BE2C (cell line): ENCODE results near the gene GMFB.
"Not testable (repeated sequence)": the region's sequence is repeated elsewhere in the genome, so short reads cannot be mapped to it uniquely, and the experiment has no call there.

ENCODE experiments used
- DNase-seq: peaks from one replicate; pipeline ENCODE4 v3.0.0-alpha.2; 2020
- H3K27me3 ChIP-seq: fragments of 250-450 bp; sonication (Bioruptor Pico); 2 replicates; pipeline ENCODE4 v1.5.1; 2020; ENCODE audit warnings: mild to moderate bottlenecking
- H3K36me3 ChIP-seq: fragments of 250-450 bp; sonication (Bioruptor Pico); 2 replicates; pipeline ENCODE4 v1.5.1; 2020; ENCODE audit warnings: mild to moderate bottlenecking
- H3K4me1 ChIP-seq: fragments of 250-450 bp; sonication (Bioruptor Pico); 2 replicates; pipeline ENCODE4 v1.5.1; 2020
- H3K4me3 ChIP-seq: 2 replicates; pipeline ENCODE4 v1.5.1; 2011; ENCODE audit warnings: low read depth, low read length
- H3K9me3 ChIP-seq: fragments of 250-450 bp; sonication (Bioruptor Pico); 2 replicates; pipeline ENCODE4 v1.5.1; 2020
- TF ChIP-seq, protein P1 (sequence below): IDR thresholded peaks from 2 replicates; pipeline ENCODE4 v1.5.1; 2012; ENCODE audit warnings: mild to moderate bottlenecking, low read depth, low read length

The GMFB gene

DNA sequence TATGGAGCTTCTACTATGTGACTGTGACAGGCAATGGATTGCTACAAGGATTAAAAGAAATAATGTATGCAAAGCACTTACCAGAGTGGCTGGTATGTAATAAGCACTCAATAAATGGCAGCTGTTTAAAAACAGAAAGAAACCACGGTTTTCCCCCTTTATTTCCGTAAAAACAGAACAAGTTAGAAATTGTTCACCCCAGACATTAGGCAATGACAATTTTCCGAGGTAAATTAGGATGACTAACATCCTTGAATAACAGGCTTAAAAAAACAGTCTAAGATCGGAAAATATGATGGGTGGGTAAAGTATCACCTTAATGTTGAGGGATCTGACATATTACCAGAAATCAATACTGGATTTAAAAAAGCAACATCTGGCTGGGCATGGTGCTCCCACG lies 26.7 kb downstream of the GMFB start:
- H3K9me3 ChIP-seq: no peaks in the 10 kb centered on the region; the same call in 1 of the 2 replicates
- no peaks in the 10 kb centered on the region for H3K27me3 ChIP-seq
- no peak for DNase-seq
- H3K4me3 ChIP-seq: no peak overlapping the region
- no peaks in the 10 kb centered on the region for H3K36me3 ChIP-seq
- no peaks in the 10 kb centered on the region; the same call in none of the 2 replicates for H3K4me1 ChIP-seq
- TF ChIP-seq, protein P1, sequence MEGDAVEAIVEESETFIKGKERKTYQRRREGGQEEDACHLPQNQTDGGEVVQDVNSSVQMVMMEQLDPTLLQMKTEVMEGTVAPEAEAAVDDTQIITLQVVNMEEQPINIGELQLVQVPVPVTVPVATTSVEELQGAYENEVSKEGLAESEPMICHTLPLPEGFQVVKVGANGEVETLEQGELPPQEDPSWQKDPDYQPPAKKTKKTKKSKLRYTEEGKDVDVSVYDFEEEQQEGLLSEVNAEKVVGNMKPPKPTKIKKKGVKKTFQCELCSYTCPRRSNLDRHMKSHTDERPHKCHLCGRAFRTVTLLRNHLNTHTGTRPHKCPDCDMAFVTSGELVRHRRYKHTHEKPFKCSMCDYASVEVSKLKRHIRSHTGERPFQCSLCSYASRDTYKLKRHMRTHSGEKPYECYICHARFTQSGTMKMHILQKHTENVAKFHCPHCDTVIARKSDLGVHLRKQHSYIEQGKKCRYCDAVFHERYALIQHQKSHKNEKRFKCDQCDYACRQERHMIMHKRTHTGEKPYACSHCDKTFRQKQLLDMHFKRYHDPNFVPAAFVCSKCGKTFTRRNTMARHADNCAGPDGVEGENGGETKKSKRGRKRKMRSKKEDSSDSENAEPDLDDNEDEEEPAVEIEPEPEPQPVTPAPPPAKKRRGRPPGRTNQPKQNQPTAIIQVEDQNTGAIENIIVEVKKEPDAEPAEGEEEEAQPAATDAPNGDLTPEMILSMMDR: no peak

DNA sequence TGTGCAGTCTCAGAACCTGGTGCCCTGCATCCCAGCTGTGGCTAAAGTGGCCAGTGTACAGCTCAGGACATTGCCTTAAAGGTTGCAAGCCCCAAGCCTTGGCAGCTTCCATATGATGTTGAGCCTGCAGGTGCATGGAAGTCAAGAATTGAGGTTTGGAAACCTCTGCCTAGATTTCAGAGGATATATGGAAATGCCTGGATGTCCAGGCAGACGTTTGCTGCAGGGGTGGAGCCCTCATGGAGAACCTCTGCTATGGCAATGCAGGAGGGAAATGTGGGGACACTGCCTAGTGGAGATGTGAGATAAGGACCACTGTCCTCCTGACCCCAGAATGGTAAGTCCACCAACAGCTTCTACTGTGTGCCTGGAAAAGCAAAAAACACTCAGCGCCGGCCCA lies 29.7 kb downstream of the GMFB start:
- Histone ChIP-seq H3K36me3 (no peaks in the 10 kb centered on the region), H3K4me3 (no peak overlapping the region), H3K27me3 (no peaks in the 10 kb centered on the region), H3K9me3 (no peaks in the 10 kb centered on the region; the same call in 1 of the 2 replicates), H3K4me1 (no peaks in the 10 kb centered on the region)
- TF ChIP-seq, protein P1: no peak
- DNase-seq: no peak

DNA sequence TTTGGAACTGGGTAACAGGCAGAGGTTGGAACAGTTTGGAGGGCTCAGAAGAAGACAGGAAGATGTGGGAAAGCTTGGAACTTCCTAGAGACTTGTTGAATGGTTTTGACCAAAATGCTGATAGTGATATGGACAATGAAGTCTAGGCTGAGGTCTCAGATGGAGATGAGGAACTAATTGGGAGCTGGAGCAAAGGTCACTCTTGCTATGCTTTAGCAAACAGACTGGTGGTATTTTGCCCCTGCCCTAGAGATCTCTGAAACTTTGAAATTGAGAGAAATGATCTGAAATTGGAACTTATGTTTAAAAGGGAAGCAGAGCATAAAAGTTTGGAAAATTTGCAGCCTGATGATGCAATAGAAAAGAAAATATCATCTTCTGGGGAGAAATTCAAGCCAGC lies 30.2 kb downstream of the GMFB start:
- not testable (repeated sequence) for H3K4me3 ChIP-seq, H3K36me3 ChIP-seq, H3K9me3 ChIP-seq, H3K27me3 ChIP-seq, H3K4me1 ChIP-seq, DNase-seq

DNA sequence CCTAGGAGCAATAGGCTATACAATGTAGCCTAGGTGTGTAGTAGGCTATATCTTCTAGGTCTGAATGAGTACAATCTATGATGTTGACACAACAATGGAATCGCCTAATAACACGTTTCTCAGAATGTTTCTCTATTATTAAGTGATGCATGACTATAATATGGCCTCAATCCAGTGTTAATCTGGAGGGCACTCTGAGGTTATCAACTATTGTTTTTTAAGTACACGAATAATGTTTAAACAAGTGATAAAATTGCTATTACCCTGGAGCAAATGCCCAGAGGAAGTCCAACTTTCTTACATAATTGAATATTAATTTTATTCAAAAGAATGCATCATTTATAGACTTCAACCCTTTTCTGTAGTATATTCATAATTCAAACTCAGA lies 31.2 kb downstream of the GMFB start:
- TF ChIP-seq, protein P1: no peak
- Histone ChIP-seq H3K4me1 (no peaks in the 10 kb centered on the region), H3K27me3 (no peaks in the 10 kb centered on the region), H3K4me3 (no peak overlapping the region), H3K36me3 (no peaks in the 10 kb centered on the region), H3K9me3 (no peaks in the 10 kb centered on the region; the same call in 1 of the 2 replicates)
- DNase-seq: no peak

DNA sequence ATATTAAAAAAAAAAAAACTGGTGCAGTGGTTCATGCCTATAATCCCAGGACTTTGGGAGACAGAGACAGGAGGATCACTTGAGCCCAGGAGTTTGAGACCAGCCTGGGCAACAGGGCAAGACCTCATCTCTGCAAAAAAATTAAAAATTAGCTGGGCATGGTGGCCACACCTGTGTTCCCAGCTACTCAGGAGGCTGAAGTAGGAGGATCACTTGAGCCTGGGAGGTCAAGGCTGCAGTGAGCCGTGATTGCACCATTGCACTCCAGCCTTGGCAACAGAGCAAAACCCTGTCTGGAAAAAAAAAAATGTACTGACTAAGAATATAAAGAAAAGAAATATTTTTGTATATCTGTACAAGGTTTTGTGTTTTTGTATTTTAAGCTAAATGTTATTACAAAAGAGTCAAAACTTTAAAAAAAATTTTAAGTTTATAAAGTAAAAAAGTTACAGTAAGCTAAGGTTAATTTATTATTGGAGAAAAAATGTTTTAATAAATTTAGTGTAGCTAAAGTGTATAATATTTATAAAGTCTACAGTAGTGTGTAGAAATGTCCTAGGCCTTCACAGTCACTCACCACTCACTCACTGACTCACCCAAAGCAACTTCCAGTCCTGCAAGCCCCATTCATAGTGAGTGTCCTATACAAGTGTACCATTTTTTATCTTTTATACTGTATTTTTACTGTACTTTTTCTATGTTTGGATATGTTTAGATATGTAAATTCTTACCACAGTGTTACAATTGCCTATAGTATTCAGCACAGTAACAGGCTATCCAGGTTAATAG lies 31.8 kb downstream of the GMFB start:
- not testable (repeated sequence) for DNase-seq, H3K4me1 ChIP-seq, H3K4me3 ChIP-seq, H3K36me3 ChIP-seq, H3K9me3 ChIP-seq, H3K27me3 ChIP-seq

DNA sequence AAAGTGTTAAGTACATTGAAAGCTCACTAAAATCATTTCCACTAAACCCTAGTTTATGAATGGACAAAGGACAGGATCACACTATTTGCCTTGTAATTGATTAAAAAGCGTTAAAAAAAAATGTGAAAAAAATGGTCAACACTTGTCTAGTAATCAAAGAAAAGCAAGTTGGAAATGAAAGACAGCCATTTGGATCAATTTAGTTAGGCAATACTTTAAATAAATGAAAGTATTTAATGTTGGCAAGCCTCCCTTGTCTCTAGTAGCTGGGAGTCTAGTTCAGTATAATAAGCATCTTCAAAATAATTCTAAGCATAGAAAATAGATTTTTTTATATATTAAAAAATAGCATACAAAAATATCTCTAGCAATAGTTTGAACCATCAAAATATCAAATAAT lies 33.4 kb downstream of the GMFB start:
- Histone ChIP-seq H3K27me3 (no peaks in the 10 kb centered on the region), H3K36me3 (no peaks in the 10 kb centered on the region), H3K4me1 (no peaks in the 10 kb centered on the region; the same call in 1 of the 2 replicates), H3K4me3 (no peak overlapping the region), H3K9me3 (no peaks in the 10 kb centered on the region; the same call in 1 of the 2 replicates)
- TF ChIP-seq, protein P1: no peak
- DNase-seq: no peak

DNA sequence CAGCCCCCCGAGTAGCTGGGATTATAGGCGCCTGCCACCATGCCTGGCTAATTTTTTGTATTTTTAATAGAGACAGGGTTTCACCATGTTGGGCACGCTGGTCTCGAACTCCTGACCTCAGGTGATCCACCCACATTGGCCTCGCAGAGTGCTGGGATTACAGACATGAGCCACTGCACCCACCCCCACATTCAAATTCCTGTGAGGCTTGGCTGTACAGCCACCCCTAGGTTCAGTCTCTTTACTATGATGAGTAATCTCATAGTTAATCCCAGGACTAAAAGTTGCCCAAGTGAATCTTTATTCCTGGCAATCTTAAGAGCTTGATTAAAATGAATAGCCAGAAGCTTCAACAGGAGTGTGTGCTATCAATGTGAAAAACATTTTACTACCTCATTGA lies 34.8 kb downstream of the GMFB start:
- not testable (repeated sequence) for H3K4me3 ChIP-seq, DNase-seq

More for the DNA sequence above, 34.8 kb downstream of the GMFB start:
- not testable (repeated sequence) for H3K4me1 ChIP-seq, H3K27me3 ChIP-seq, H3K9me3 ChIP-seq, H3K36me3 ChIP-seq
